ENCODE data around the gene MT1H.
"Not testable (repeated sequence)": the region's sequence is repeated elsewhere in the genome, so short reads cannot be mapped to it uniquely, and the experiment has no call there.

MT1H gene

DNA sequence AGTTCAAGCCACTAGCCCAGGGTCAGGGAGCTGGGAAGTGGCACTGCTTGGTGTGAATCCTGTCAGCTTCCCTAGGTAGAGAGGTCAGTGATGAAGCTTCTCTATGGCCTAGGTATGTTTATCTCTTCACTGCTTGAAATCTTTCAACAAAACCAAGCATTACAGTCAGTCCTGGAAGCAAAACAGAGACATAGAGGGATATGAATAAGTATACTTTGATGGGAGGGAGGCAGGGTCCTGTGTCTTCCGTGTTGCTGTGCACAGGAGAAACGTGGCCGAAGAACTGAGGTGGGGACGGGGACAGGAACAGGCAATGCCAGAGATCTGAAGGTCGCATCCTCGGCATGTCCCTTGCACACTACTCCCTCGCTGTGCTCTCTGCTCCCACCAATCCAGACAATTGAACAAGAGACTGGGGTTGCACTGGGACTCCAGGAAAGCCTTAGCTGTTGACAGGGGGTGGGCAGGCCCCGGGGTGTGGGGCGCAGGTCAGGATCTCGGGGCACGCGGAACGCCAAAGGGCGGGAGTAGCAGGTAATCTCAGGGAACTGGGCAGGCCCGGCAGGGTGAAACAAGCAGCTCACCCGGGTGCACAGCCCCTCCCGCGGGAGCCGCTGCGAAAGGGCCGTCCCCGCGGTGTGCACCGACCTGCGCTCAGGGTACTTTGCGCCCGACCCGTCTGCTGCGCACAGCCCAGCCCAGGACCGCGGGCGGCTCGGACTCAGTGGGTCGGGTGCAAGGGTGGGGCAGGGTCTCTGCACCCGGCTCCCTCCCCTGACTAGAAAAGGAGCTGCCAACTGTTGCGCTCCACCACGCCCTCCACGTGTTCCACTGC lies at the start of gene MT1H:
Gene MT1H (plus strand): TSS at position 810 of the 835 bp plus-strand sequence. CDS start 71 bp downstream, outside the sequence.
- no peak for DNase-seq

DNA sequence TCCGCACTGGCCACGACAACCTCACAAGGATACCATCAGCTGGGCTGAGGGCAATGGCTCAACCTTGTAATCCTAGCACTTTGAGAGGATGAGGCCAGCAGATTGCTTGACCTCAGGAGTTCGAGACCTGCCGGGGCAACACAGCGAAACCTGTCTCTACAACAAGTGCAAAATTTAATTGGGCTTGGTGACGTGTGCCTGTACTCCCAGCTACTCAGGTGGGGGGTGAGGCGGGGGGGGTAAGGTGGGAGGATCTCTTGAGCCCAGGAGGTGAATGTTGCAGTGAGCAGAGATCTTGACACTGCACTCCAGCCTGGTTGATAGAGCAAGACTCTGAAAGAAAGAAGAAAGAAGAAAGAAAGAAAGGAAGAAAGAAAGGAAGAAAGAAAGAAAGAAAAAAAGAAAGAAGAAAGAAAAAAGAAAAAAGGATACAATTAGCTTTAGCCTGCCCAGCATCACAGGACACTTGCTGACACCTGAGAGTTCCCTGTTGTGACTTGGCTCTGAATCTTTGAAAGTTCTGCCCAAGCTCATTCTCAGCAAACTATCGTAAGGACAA lies 49.2 kb upstream of the MT1H start:
- no peak for DNase-seq

DNA sequence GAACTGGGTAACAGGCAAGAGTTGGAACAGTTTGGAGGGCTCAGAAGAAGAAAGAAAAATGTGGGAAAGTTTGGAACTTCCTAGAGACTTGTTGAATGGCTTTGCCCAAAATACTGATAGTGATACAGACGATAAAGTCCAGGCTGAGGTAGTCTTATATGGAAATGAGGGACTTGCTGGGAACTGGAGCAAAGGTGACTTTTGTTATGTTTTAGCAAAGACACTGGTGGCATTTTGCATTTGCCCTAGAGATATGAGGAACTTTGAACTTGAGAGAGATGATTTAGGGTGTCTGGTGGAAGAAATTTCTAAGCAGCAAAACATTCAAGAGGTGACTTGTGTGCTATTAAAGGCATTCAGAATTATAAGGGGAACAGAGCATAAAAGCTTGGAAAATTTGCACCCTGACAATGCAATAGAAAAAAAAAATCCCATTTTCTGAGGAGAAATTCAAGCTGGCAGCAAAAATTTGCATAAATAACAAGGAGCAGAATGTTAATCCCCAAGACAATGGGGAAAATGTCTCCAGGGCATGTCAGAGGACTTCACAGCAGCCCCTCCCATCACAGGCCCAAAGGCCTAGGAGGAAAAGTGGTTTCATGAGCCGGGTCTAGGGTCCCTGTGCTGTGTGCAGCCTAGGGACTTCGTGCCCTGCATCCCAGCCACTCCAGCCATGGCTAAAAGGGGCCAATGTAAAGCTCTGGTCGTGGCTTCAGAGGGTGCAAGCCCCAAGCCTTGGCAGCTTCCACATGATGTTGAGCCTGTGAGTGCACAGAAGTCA lies 47.8 kb upstream of the MT1H start:
- not testable (repeated sequence) for DNase-seq

DNA sequence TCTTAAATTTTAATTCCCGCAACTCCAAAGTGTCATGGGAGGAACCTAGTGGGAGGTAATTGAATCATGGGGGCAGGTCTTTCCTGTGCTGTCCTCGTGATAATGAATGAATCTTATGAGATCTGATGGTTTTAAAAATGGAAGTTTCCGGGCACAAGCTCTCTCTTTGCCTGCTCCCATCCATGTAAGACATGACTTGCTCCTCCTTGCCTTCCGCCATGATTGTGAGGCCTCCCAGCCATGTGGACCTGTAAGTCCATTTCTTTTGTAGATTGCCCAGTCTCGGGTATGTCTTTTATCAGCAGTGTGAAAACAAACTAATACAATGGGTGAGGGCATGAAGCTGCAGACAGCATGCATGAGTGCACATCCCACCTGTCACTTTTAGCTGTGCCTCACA lies 46.4 kb upstream of the MT1H start:
- DNase-seq = not testable (repeated sequence)

DNA sequence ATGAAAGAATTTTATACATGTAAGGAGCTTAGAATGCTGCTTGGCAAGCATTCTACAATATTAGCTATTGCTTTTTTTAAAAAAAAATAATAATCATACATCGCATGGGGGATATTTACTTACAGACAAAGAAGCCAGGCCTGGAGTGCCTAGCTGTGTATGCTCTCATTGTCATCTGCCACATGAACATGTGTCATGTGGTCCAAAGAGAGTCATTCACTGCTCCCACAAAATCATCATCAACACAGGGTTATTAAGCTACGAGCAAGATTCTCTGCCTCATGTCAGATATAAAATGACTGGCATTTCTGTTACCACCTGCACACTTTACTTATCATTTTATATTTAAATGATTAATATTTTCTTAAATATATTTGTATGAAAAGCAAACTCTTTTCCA lies 46.0 kb upstream of the MT1H start:
- peak in 2 of 58 donors; percentile 8 to 9 for DNase-seq

GRCh38 chr16:56625140-56625942 lies 44.3 kb upstream of the MT1H start, which contains the start of gene MT1E:
MT1E (plus strand) TSS chr16:56625781; CDS start chr16:56625852, 71 bp downstream.
- DNase-seq = peak in 42 of 58 donors; percentile 13 to 78 (median 48)

DNA sequence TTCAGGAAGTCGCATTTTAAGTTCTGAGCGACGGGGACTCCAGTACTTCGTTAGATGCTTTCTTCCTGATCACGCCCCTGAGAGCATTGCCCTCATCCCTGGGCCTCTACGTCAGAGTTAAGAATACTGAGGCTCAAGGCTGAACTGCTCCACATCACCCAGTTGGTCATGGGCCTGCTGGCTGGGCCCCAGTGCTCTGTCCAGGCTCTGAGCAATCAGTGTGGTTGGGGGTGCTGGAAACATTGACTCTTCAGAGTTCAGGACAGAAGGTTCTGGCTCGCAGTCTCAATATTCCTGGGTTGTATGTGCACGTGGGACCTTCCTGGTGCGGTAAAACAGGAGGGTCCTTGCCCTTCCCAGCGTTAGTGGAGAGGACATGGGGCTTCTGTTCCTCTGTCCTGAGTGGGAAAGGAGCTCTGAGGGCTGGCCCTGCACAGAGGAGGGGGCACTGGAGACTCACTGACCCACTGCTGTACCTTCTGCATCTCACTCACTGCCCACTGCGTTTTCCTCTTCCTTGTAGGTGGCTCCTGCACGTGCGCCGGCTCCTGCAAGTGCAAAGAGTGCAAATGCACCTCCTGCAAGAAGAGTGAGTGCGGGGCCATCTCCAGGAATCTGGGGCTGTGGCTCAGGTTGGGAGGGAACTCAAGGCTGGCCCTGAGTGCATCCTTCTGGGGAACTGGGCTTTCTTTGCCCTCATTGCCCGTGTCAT lies 43.5 kb upstream of the MT1H start:
- peak in 3 of 58 donors; percentile 34 to 40 (median 39) for DNase-seq

- no peak for DNase-seq
Observed at GRCh38 chr16:56626685-56627084, 42.9 kb upstream of the MT1H start.

- no peak for DNase-seq
Observed at GRCh38 chr16:56628486-56629350, 40.9 kb upstream of the MT1H start.

DNA sequence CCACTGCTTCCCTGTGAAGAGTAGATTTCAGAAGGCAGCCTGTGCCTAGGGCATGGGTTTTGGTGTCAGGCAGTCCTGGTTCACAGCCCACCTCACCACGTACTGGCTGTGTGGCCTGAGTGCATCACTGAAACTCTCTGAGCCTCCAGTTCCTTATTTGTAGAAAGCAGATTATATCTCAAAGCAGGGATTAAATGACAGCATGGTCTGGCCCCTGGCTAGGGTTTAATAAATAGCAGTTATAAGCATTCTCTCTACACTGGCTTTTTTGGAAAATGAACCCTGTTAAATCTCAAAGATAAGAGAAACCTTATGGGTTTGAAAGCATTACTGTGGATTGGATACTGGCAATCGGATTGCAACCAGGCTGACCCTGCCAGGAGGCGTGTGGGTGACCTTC lies 40.1 kb upstream of the MT1H start:
- DNase-seq = no peak

- DNase-seq = no peak
Observed at GRCh38 chr16:56630134-56630533, 39.5 kb upstream of the MT1H start.

GRCh38 chr16:56631197-56631596 lies 38.4 kb upstream of the MT1H start:
- no peak for DNase-seq

GRCh38 chr16:56631832-56632155 lies 37.8 kb upstream of the MT1H start:
- DNase-seq = no peak

DNA sequence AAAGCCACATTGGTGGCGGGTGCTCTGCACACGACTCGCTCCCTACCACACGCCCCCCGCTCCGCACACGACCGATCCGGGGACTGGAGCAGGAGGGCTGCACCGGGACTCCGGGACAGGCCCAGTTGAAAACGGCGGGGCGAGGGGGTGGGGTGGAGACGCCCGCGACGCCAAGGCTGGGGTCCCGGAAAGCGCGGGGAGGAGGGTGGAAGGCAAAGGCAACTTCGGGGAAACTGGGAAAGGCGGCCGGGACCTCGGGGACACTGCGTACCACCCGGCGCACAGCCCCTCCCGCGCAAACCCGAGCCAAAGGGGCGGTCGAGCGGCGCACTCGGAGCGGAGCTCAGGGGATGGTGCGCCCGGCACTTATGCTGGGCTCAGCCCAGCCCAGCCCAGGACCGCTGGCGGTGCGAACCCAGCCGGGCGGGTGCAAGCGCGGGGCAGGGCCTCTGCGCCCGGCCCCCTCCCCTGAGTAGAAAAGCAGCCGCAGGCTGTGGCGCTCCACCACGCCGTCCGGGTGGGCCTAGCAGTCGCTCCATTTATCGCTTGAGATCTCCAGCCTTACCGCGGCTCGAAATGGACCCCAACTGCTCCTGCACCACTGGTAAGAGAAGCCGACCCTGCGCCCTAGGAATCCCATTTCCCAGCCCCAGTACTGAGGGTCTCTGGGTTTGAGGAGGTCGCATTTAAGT lies 37.3 kb upstream of the MT1H start, which contains the start of gene MT1M:
Gene MT1M (plus strand): TSS at position 504 of the 692 bp plus-strand sequence. CDS start 73 bp downstream, at position 577.
- peak in 45 of 58 donors; percentile 17 to 78 (median 53) for DNase-seq

- DNase-seq = peak in 1 of 58 donors; percentile 37
Observed at GRCh38 chr16:56632848-56633365, 36.7 kb upstream of the MT1H start.

GRCh38 chr16:56633535-56633934 lies 36.1 kb upstream of the MT1H start:
- DNase-seq = peak in 1 of 58 donors; percentile 14

GRCh38 chr16:56634715-56635440 lies 34.7 kb upstream of the MT1H start:
- no peak for DNase-seq
